Measurements from ENCODE around the gene UBE2Z. TPM values are rescaled to one million over a fixed set of nuclear protein-coding genes. Genes with fewer than 3 reads are reported as not detected.

UBE2Z gene
- polyA plus RNA-seq, 2 of the 4 experiments (the other 2 are of a cell fraction), result 109 to 174 TPM

- FAIRE-seq (peak; percentile 18), ATAC-seq (peak; percentile 87 to 93), DNase-seq (ENCODE audit: low read depth in 1 of 2, low spot score in 1 of 2) (peak; percentile 62 to 70)
- Histone ChIP-seq H3K4me2 (peak overlapping the region; percentile 58), H3K9me3 (no peaks in the 10 kb centered on the region), H3K27ac (peak overlapping the region; percentile 70 to 77), H3K4me1 (peaks cover 47% of the 10 kb centered on the region), H3K4me3 (peak overlapping the region; percentile 13; the same call in 1 of the 3 replicates)
- ChIA-PET CTCF (interaction anchor here (0.6 to 2.0 kb wide), 11 partner anchors 8 to 312 kb away, joined by 3 to 16 read pairs (median 4); partner anchors contain the start of gene IGF2BP1), POLR2A (interaction anchor here (0.6 to 2.2 kb wide), 7 partner anchors 14 to 278 kb away, joined by 3 to 8 read pairs (median 6); partner anchors contain the start of genes ATP5MC1 and SNF8)
- peak in 1 of 2 experiments; percentile 27; a peak in 1 of 5 replicates for TF ChIP-seq EP300 (IDR thresholded peaks at IDR 0.05)
- peak in 1 of 2 experiments; percentile 27; a peak in 1 of 5 replicates for TF ChIP-seq JUN (IDR thresholded peaks at IDR 0.05)
- TF ChIP-seq FOSL2 (IDR thresholded peaks at IDR 0.05), result no peak
- peak; percentile 82 for TF ChIP-seq FOSL2 (CRISPR knock-in tag; IDR thresholded peaks at IDR 0.05)
- TF ChIP-seq FOXS1 (CRISPR knock-in tag; IDR thresholded peaks at IDR 0.05), result no peak
- TF ChIP-seq RNF2 (IDR thresholded peaks at IDR 0.05; ENCODE audit: borderline replicate concordance, low read depth), result no peak
- peak; percentile 69 to 86; a peak in 3 of 4 replicates for TF ChIP-seq CEBPB (IDR thresholded peaks at IDR 0.05)
- WGBS (ENCODE audit: missing lambda C conversion rate), result 55% methylated on average over 5 of the region's 5 CpGs
These were observed 7.5 kb downstream of the UBE2Z start for GRCh38 chr17:48915459-48916282.

- Histone ChIP-seq H3K4me3 (no peak overlapping the region), H3K4me2 (no peak overlapping the region), H3K4me1 (no peaks in the 10 kb centered on the region), H3K9me3 (no peaks in the 10 kb centered on the region), H3K27ac (no peak overlapping the region)
- WGBS (ENCODE audit: missing lambda C conversion rate), result 89% methylated on average over 4 of the region's 4 CpGs
- no peak for TF ChIP-seq RCOR1 (IDR thresholded peaks at IDR 0.05; ENCODE audit: low read depth, low read length)
- no peak for TF ChIP-seq ELK1 (IDR thresholded peaks at IDR 0.05; ENCODE audit: low read depth, low read length)
- TF ChIP-seq HOXB5 (CRISPR knock-in tag; IDR thresholded peaks at IDR 0.05), result no peak
- TF ChIP-seq RAD21 (conservative IDR thresholded peaks at IDR 0.05 in 1 of 2, IDR thresholded peaks at IDR 0.05 in 1 of 2), result no peak
- no peak for TF ChIP-seq FOSL2 (IDR thresholded peaks at IDR 0.05)
- TF ChIP-seq FOSL2 (CRISPR knock-in tag; IDR thresholded peaks at IDR 0.05), result no peak
- TF ChIP-seq ESRRA (IDR thresholded peaks at IDR 0.05; ENCODE audit: borderline replicate concordance, low read length), result no peak
- no peak for TF ChIP-seq SREBF2 (IDR thresholded peaks at IDR 0.05)
- TF ChIP-seq JUNB (IDR thresholded peaks at IDR 0.05), result no peak
- TF ChIP-seq EP300 (IDR thresholded peaks at IDR 0.05), result no peak
- no peak for TF ChIP-seq ZSCAN20 (CRISPR knock-in tag; IDR thresholded peaks at IDR 0.05)
- TF ChIP-seq PHF8 (IDR thresholded peaks at IDR 0.05; ENCODE audit: borderline replicate concordance, low read depth), result no peak
- no peak for TF ChIP-seq MAZ (IDR thresholded peaks at IDR 0.05; ENCODE audit: borderline replicate concordance, low read depth, low read length)
- TF ChIP-seq TFCP2L1 (CRISPR knock-in tag; IDR thresholded peaks at IDR 0.05), result no peak
- no peak for TF ChIP-seq GATA3 (IDR thresholded peaks at IDR 0.05; ENCODE audit: borderline replicate concordance)
- no peak for TF ChIP-seq EHMT2 (IDR thresholded peaks at IDR 0.05; ENCODE audit: low read depth)
- TF ChIP-seq MAX (IDR thresholded peaks at IDR 0.05), result no peak
- no peak for TF ChIP-seq KDM5A (IDR thresholded peaks at IDR 0.05)
- no peak for TF ChIP-seq HDAC2 (IDR thresholded peaks at IDR 0.05)
- no peak for FAIRE-seq
- CTCF ChIA-PET, result interaction anchor here (2.7 to 11.9 kb wide), 2 partner anchors 107 to 110 kb away, joined by 11 to 93 read pairs; no protein-coding TSS in a partner anchor
- no peak for DNase-seq (ENCODE audit: low read depth in 1 of 2, low spot score in 1 of 2)
- POLR2A ChIA-PET, result no interaction called here
- no peak for ATAC-seq
These were observed 17.2 kb downstream of the UBE2Z start for GRCh38 chr17:48925251-48925990.
